HCT116 (cell line): ENCODE measurements around the gene TRMO. TPM values are rescaled to one million over a fixed set of nuclear protein-coding genes. Genes with fewer than 3 reads are reported as not detected.

Experiments
- ATAC-seq: fragments of 200-7000 bp; cut with Tn5 transposase; 2 replicates; pipeline ENCODE4 v1.9.1; 2020; ENCODE audit warnings: mild to moderate bottlenecking, moderate library complexity
- BruUV-seq: library from RNA; stranded (reverse); fragments of 400-500 nt; replicated peaks from 2 replicates; lab custom pipeline; 2021; lab: Mats Ljungman, UMichigan
- CTCF ChIA-PET: fragments of 300-600 bp; sonication (Branson Sonifier 250); formaldehyde crosslinking; loops from one replicate; lab custom pipeline; 2021; ENCODE audit warnings: antibody characterized with exemption; lab: Charles Lee
- POLR2A ChIA-PET: fragments of 300-600, 350-600 bp; sonication (Branson Sonifier 250); formaldehyde crosslinking; loops from one replicate; lab custom pipeline; 2021; ENCODE audit warnings: antibody characterized with exemption; lab: Charles Lee
- RAD21 ChIA-PET, 2 experiments: fragments of 300-600 bp; sonication (Branson Sonifier 250); formaldehyde crosslinking; loops; one replicate each; lab custom pipeline; 2023; ENCODE audit warnings: low total read pairs in 2 of 2; ENCODE audit not compliant: uncharacterized antibody in 2 of 2, unreplicated experiment in 2 of 2, low non-redundant PET in 1 of 2; lab: Charles Lee
- DNase-seq: peaks from one replicate; pipeline ENCODE4 v3.0.0-alpha.2; 2010; ENCODE audit warnings: low read depth, low spot score
- H2AFZ ChIP-seq: fragments of 200-600 bp; shearing (Covaris generic), sonication (generic); 2 replicates; pipeline ENCODE4 v1.6.1; 2017; ENCODE audit warnings: low read depth, mixed run types, mixed read lengths, antibody characterized with exemption, low read length; ENCODE audit not compliant: poor library complexity, severe bottlenecking
- H3K27ac ChIP-seq: 2 replicates; pipeline ENCODE4 v1.5.1; 2012; ENCODE audit warnings: low read depth, low read length
- H3K27me3 ChIP-seq: fragments of 200-600 bp; sonication (generic); 2 replicates; pipeline ENCODE4 v1.6.1; 2016; ENCODE audit warnings: mixed run types, low read length, mixed read lengths; ENCODE audit not compliant: insufficient read depth
- H3K36me3 ChIP-seq, 2 experiments: fragments of 200-500 bp in 1 of 2; fragments of 200-600 bp in 1 of 2; sonication (Bioruptor generic) in 1 of 2; sonication (generic) in 1 of 2; 2 replicates each; pipeline versions ENCODE4 v1.5.1 to v1.6.1; 2014 to 2016; ENCODE audit warnings: low read length in 2 of 2, inconsistent platforms in 1 of 2, mixed read lengths in 1 of 2, mixed run types in 1 of 2; ENCODE audit not compliant: insufficient read depth in 2 of 2, control insufficient read depth in 1 of 2
- H3K4me1 ChIP-seq, 2 experiments: fragments of 200-600 bp in 1 of 2; sonication (generic) in 1 of 2; 2 replicates each; pipeline versions ENCODE4 v1.5.1 to v1.6.1; 2012 to 2017; ENCODE audit warnings: low read length in 2 of 2, inconsistent platforms in 1 of 2, mild to moderate bottlenecking in 1 of 2, mixed read lengths in 1 of 2, mixed run types in 1 of 2, moderate library complexity in 1 of 2; ENCODE audit not compliant: insufficient read depth in 2 of 2, control insufficient read depth in 1 of 2
- H3K4me2 ChIP-seq: fragments of 200-600 bp; sonication (generic); 2 replicates; pipeline ENCODE4 v1.6.1; 2017; ENCODE audit warnings: mixed run types, low read length, mixed read lengths
- H3K4me3 ChIP-seq, 2 experiments: fragments of 200-600 bp in 1 of 2; sonication (generic) in 1 of 2; replicated peaks in 1 of 2; 2 replicates each; pipeline ENCODE4 v1.5.1; 2011 to 2016; ENCODE audit warnings: low read length in 2 of 2, control low read depth in 1 of 2, low read depth in 1 of 2, mild to moderate bottlenecking in 1 of 2, mixed read lengths in 1 of 2, mixed run types in 1 of 2
- H3K79me2 ChIP-seq: fragments of 200-600 bp; sonication (generic); 2 replicates; pipeline ENCODE4 v1.6.1; 2017; ENCODE audit warnings: mild to moderate bottlenecking, mixed run types, low read length, moderate library complexity, mixed read lengths; ENCODE audit not compliant: insufficient read depth
- H3K9ac ChIP-seq: fragments of 200-600 bp; sonication (generic); 2 replicates; pipeline ENCODE4 v1.6.1; 2016; ENCODE audit warnings: low read length, mixed read lengths
- H3K9me2 ChIP-seq: fragments of 200-600 bp; sonication (generic), shearing (Covaris generic); 2 replicates; pipeline ENCODE4 v1.6.1; 2017; ENCODE audit warnings: mixed run types, mild to moderate bottlenecking, moderate library complexity; ENCODE audit not compliant: insufficient read depth
- H3K9me3 ChIP-seq, 2 experiments: fragments of 200-500 bp in 1 of 2; fragments of 200-600 bp in 1 of 2; sonication (Bioruptor generic) in 1 of 2; sonication (generic) in 1 of 2; 2 replicates each; pipeline ENCODE4 v1.6.1; 2014 to 2017; ENCODE audit warnings: low read length in 2 of 2, mixed read lengths in 2 of 2, inconsistent platforms in 1 of 2, low read depth in 1 of 2, mild to moderate bottlenecking in 1 of 2, mixed run types in 1 of 2, moderate library complexity in 1 of 2; ENCODE audit not compliant: control insufficient read depth in 1 of 2, insufficient read depth in 1 of 2
- H4K20me1 ChIP-seq: fragments of 200-600 bp; sonication (generic), shearing (Covaris generic); 2 replicates; pipeline ENCODE4 v1.6.1; 2017; ENCODE audit warnings: mixed run types, mild to moderate bottlenecking, moderate library complexity; ENCODE audit not compliant: insufficient read depth
- CBX3 ChIP-seq: IDR thresholded peaks from 2 replicates; pipeline ENCODE4 v1.6.1; 2012; ENCODE audit warnings: low read depth
- CEBPB ChIP-seq: IDR thresholded peaks from 2 replicates; pipeline ENCODE4 v1.6.1; 2012; ENCODE audit warnings: low read depth
- EGR1 ChIP-seq: IDR thresholded peaks from 2 replicates; pipeline ENCODE4 v1.6.1; 2012; ENCODE audit warnings: low read depth
- EZH2 ChIP-seq: fragments of 200-600 bp; sonication (generic); IDR thresholded peaks from 2 replicates; pipeline ENCODE4 v1.6.1; 2017; ENCODE audit warnings: antibody characterized with exemption, mixed run types
- EZH2phosphoT487 ChIP-seq: fragments of 200-600 bp; IDR thresholded peaks from 2 replicates; pipeline ENCODE4 v1.6.1; 2018; ENCODE audit warnings: antibody characterized with exemption, borderline replicate concordance
- FOSL1 ChIP-seq: IDR thresholded peaks from 2 replicates; pipeline ENCODE4 v1.6.1; 2012; ENCODE audit warnings: low read depth
- POLR2A ChIP-seq: IDR thresholded peaks from 2 replicates; pipeline ENCODE4 v1.7.0; 2011; ENCODE audit warnings: borderline replicate concordance; ENCODE audit not compliant: insufficient read depth, insufficient read length; ENCODE audit errors: extremely low read depth
- POLR2AphosphoS5 ChIP-seq: IDR thresholded peaks from 2 replicates; pipeline ENCODE4 v1.6.1; 2011; ENCODE audit warnings: mild to moderate bottlenecking, low read depth, low read length, moderate library complexity
- RAD21 ChIP-seq: IDR thresholded peaks from 2 replicates; pipeline ENCODE4 v1.6.1; 2012; ENCODE audit warnings: low read depth, mild to moderate bottlenecking
- SP1 ChIP-seq: IDR thresholded peaks from 2 replicates; pipeline ENCODE4 v1.6.1; 2012; ENCODE audit warnings: low read depth
- SRF ChIP-seq: IDR thresholded peaks from 2 replicates; pipeline ENCODE4 v1.6.1; 2012; ENCODE audit warnings: low read depth
- TCF7L2 ChIP-seq: IDR thresholded peaks from 2 replicates; pipeline ENCODE4 v1.7.0; 2011; ENCODE audit warnings: borderline replicate concordance, inconsistent platforms; ENCODE audit not compliant: insufficient read depth, insufficient read length; ENCODE audit errors: extremely low read depth
- ZFX ChIP-seq: fragments of 450-650 bp; IDR thresholded peaks from 2 replicates; pipeline ENCODE4 v1.6.1; 2017
- ZNF274 ChIP-seq: fragments of 200-500 bp; sonication (Bioruptor generic); IDR thresholded peaks from 2 replicates; pipeline ENCODE4 v1.6.1; 2014; ENCODE audit warnings: mild to moderate bottlenecking, low read depth, low read length, inconsistent platforms
- intact Hi-C: fragments of 100-400 bp; cut with micrococcal nuclease; formaldehyde crosslinking; loops from 2 replicates; pipeline ENCODE4 v1.10.0; 2022
- total RNA-seq: library from RNA; stranded (reverse); gene quantifications from one replicate; pipeline ENCODE4 v1.2.1, GENCODE V29; 2021; ENCODE audit not compliant: unreplicated experiment
- TF ChIP-seq, protein P1 (sequence below): IDR thresholded peaks from 2 replicates; pipeline ENCODE4 v1.6.1; 2011; ENCODE audit warnings: mild to moderate bottlenecking, low read length, moderate library complexity; ENCODE audit not compliant: insufficient replicate concordance; ENCODE audit errors: extremely low read depth
- TF ChIP-seq, protein P2 (sequence below), 3 experiments: fragments of 200-600 bp in 1 of 3; sonication (generic) in 1 of 3; IDR thresholded peaks in 2 of 3; conservative IDR thresholded peaks in 1 of 3; 2 replicates each; pipeline ENCODE4 v1.5.1; 2012 to 2017; ENCODE audit warnings: low read depth in 2 of 3, low read length in 2 of 3, antibody characterized with exemption in 1 of 3, borderline replicate concordance in 1 of 3, control low read depth in 1 of 3, mild to moderate bottlenecking in 1 of 3, mixed read lengths in 1 of 3, mixed run types in 1 of 3, moderate library complexity in 1 of 3; ENCODE audit not compliant: insufficient read depth in 1 of 3
- TF ChIP-seq, protein P3 (sequence below): IDR thresholded peaks from 2 replicates; pipeline ENCODE4 v1.6.1; 2012

The TRMO gene
- total RNA-seq, 1 experiment from 2014 or later = 10.2 TPM

DNA sequence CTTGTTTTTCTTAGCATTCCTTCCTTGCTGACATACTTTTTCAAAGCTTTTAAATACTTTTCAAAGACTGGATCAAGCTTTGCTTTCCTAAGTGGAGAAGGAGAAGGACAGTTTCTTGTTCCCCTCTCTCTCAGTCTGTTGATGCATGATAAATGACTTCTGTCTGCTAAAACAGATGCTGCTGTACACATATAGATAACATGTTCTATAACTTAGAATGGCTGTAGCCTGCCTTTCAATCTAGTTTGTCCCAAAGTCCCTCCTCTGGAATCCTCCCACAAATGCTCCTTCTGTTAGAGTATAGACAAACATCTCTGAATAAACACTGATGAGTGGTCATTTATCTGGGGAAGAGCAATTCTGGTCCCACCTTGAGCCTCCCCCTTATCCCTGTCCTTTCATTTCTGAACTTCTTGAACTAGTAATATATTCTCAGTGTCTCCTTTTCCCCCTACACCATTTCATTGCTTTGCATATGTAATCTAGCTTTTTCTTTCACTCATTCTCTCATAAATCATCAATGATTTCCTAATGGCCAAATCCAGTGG lies 21.1 kb upstream of the TRMO start (continued):
- TF ChIP-seq TCF7L2 = no peak

DNA sequence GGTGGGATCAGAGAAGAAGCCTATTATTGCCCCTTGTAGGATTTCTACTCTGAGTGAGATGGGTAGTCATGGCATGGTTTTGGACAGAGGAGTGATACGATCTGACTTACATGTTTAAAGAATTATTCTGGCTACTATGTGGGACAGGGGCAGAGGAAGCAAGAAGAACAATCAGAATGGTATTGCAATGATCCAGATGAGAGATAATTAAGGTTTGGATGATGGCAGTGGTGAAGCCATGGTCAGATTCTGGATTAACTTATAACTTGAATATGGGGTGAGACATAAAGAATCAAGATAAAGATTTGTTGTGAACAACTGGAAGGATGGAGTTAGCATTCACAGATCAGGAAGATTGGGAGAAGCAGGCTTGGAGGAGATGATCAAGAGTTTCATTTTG lies 19.0 kb upstream of the TRMO start:
- ChIA-PET RAD21 (no interaction called here), POLR2A (no interaction called here), CTCF (no interaction called here)
- H3K4me3 ChIP-seq = no peak overlapping the region
- no peak overlapping the region for H3K4me2 ChIP-seq
- no peaks in the 10 kb centered on the region for H3K79me2 ChIP-seq
- no peaks in the 10 kb centered on the region for H4K20me1 ChIP-seq
- no peaks in the 10 kb centered on the region for H3K9me2 ChIP-seq
- TF ChIP-seq ZNF274 (no peak), EGR1 (no peak), EZH2phosphoT487 (no peak), POLR2A (no peak), FOSL1 (no peak), CEBPB (no peak), ZFX (no peak), SP1 (no peak), RAD21 (no peak), CBX3 (no peak), SRF (no peak), EZH2 (no peak), POLR2AphosphoS5 (no peak)
- TF ChIP-seq, protein P1, sequence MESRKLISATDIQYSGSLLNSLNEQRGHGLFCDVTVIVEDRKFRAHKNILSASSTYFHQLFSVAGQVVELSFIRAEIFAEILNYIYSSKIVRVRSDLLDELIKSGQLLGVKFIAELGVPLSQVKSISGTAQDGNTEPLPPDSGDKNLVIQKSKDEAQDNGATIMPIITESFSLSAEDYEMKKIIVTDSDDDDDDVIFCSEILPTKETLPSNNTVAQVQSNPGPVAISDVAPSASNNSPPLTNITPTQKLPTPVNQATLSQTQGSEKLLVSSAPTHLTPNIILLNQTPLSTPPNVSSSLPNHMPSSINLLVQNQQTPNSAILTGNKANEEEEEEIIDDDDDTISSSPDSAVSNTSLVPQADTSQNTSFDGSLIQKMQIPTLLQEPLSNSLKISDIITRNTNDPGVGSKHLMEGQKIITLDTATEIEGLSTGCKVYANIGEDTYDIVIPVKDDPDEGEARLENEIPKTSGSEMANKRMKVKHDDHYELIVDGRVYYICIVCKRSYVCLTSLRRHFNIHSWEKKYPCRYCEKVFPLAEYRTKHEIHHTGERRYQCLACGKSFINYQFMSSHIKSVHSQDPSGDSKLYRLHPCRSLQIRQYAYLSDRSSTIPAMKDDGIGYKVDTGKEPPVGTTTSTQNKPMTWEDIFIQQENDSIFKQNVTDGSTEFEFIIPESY = no peak
- TF ChIP-seq, protein P2, sequence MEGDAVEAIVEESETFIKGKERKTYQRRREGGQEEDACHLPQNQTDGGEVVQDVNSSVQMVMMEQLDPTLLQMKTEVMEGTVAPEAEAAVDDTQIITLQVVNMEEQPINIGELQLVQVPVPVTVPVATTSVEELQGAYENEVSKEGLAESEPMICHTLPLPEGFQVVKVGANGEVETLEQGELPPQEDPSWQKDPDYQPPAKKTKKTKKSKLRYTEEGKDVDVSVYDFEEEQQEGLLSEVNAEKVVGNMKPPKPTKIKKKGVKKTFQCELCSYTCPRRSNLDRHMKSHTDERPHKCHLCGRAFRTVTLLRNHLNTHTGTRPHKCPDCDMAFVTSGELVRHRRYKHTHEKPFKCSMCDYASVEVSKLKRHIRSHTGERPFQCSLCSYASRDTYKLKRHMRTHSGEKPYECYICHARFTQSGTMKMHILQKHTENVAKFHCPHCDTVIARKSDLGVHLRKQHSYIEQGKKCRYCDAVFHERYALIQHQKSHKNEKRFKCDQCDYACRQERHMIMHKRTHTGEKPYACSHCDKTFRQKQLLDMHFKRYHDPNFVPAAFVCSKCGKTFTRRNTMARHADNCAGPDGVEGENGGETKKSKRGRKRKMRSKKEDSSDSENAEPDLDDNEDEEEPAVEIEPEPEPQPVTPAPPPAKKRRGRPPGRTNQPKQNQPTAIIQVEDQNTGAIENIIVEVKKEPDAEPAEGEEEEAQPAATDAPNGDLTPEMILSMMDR (IDR thresholded peaks at IDR 0.05 in 2 of 3, conservative IDR thresholded peaks at IDR 0.05 in 1 of 3; ENCODE audit: borderline replicate concordance in 1 of 3, insufficient read depth in 1 of 3, low read depth in 2 of 3, low read length in 2 of 3) = no peak
- TF ChIP-seq, protein P3, sequence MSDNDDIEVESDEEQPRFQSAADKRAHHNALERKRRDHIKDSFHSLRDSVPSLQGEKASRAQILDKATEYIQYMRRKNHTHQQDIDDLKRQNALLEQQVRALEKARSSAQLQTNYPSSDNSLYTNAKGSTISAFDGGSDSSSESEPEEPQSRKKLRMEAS = no peak
- TF ChIP-seq, all 23 proteins: peak for 0
- no peak for DNase-seq
- Histone ChIP-seq H3K27ac (no peak overlapping the region), H3K4me1 (no peaks in the 10 kb centered on the region), H3K36me3 (no peaks in the 10 kb centered on the region), H3K27me3 (peaks cover 37% of the 10 kb centered on the region), H2AFZ (no peak overlapping the region), H3K9me3 (no peaks in the 10 kb centered on the region), H3K9ac (no peak overlapping the region)
- no TSS peak for BruUV-seq
- intact Hi-C loops = no loop called here
- no peak for ATAC-seq
